WTC11 (cell line): ENCODE measurements around the gene ZBTB20. TPM values are rescaled to one million over a fixed set of nuclear protein-coding genes. Genes with fewer than 3 reads are reported as not detected.

ENCODE experiments used
- ATAC-seq: fragments of 200-7000 bp; cut with Tn5 transposase; 2 replicates; pipeline ENCODE4 v1.10.0; 2021; ENCODE audit warnings: mild to moderate bottlenecking, moderate library complexity
- CTCF ChIA-PET: fragments of 300-600 bp; sonication (Branson Sonifier 250); formaldehyde crosslinking; loops from one replicate; lab custom pipeline; 2021; ENCODE audit warnings: antibody characterized with exemption; lab: Charles Lee
- POLR2A ChIA-PET: fragments of 350-600 bp; sonication (Branson Sonifier 250); formaldehyde crosslinking; loops from one replicate; lab custom pipeline; 2021; ENCODE audit warnings: antibody characterized with exemption; lab: Charles Lee
- DNase-seq: peaks from one replicate; pipeline ENCODE4 v3.0.0; 2021; ENCODE audit warnings: low spot score
- H3K27ac Mint-ChIP-seq: 2 replicates; pipeline ENCODE4 v1.8.0; 2021; ENCODE audit warnings: mixed read lengths
- H3K27me3 Mint-ChIP-seq: 2 replicates; pipeline ENCODE4 v1.8.0; 2021; ENCODE audit warnings: low read depth, mild to moderate bottlenecking, moderate library complexity, mixed read lengths
- H3K36me3 Mint-ChIP-seq: 2 replicates; pipeline ENCODE4 v1.8.0; 2021; ENCODE audit warnings: mixed read lengths
- H3K4me1 Mint-ChIP-seq: 2 replicates; pipeline ENCODE4 v1.8.0; 2022; ENCODE audit warnings: mixed read lengths
- H3K4me3 Mint-ChIP-seq: 2 replicates; pipeline ENCODE4 v1.8.0; 2021; ENCODE audit warnings: mild to moderate bottlenecking, moderate library complexity, mixed read lengths
- H3K9me3 Mint-ChIP-seq: 2 replicates; pipeline ENCODE4 v1.8.0; 2021; ENCODE audit warnings: mixed read lengths
- CREB1 ChIP-seq: sonication (generic); formaldehyde crosslinking; IDR thresholded peaks from 2 replicates; pipeline ENCODE4 v1.8.0; 2023; ENCODE audit warnings: mild to moderate bottlenecking, missing genetic modification reagents
- E2F1 ChIP-seq: sonication (generic); formaldehyde crosslinking; IDR thresholded peaks from 2 replicates; pipeline ENCODE4 v1.8.0; 2022; ENCODE audit warnings: mild to moderate bottlenecking, missing genetic modification reagents
- FOXK1 ChIP-seq: sonication (generic); formaldehyde crosslinking; IDR thresholded peaks from 2 replicates; pipeline ENCODE4 v1.8.0; 2022; ENCODE audit warnings: mild to moderate bottlenecking, moderate library complexity, missing genetic modification reagents
- JUN ChIP-seq: sonication (generic); formaldehyde crosslinking; IDR thresholded peaks from 2 replicates; pipeline ENCODE4 v1.8.0; 2023; ENCODE audit warnings: mild to moderate bottlenecking, missing genetic modification reagents
- NFE2L1 ChIP-seq: sonication (generic); formaldehyde crosslinking; IDR thresholded peaks from 2 replicates; pipeline ENCODE4 v1.8.1; 2023; ENCODE audit warnings: missing genetic modification reagents
- RELA ChIP-seq: sonication (generic); formaldehyde crosslinking; IDR thresholded peaks from 2 replicates; pipeline ENCODE4 v1.8.1; 2022; ENCODE audit warnings: missing genetic modification reagents, mild to moderate bottlenecking, borderline replicate concordance
- SMAD4 ChIP-seq: sonication (generic); formaldehyde crosslinking; IDR thresholded peaks from 2 replicates; pipeline ENCODE4 v1.8.0; 2022; ENCODE audit warnings: mild to moderate bottlenecking, missing genetic modification reagents
- TEAD1 ChIP-seq: sonication (generic); formaldehyde crosslinking; IDR thresholded peaks from 2 replicates; pipeline ENCODE4 v1.8.0; 2022; ENCODE audit warnings: mild to moderate bottlenecking, missing genetic modification reagents
- TP53 ChIP-seq: sonication (generic); formaldehyde crosslinking; IDR thresholded peaks from 2 replicates; pipeline ENCODE4 v1.8.1; 2023; ENCODE audit warnings: mild to moderate bottlenecking, missing genetic modification reagents
- USF1 ChIP-seq: sonication (generic); formaldehyde crosslinking; IDR thresholded peaks from 2 replicates; pipeline ENCODE4 v1.8.0; 2022; ENCODE audit warnings: mild to moderate bottlenecking, missing genetic modification reagents
- ZBTB21 ChIP-seq: sonication (generic); formaldehyde crosslinking; IDR thresholded peaks from 2 replicates; pipeline ENCODE4 v1.8.1; 2023; ENCODE audit warnings: mild to moderate bottlenecking, missing genetic modification reagents, borderline replicate concordance
- ZNF121 ChIP-seq: sonication (generic); formaldehyde crosslinking; IDR thresholded peaks from 2 replicates; pipeline ENCODE4 v1.8.0; 2023; ENCODE audit warnings: missing genetic modification reagents
- ZNF232 ChIP-seq: sonication (generic); formaldehyde crosslinking; IDR thresholded peaks from 2 replicates; pipeline ENCODE4 v1.8.0; 2022; ENCODE audit warnings: mild to moderate bottlenecking, missing genetic modification reagents
- ZNF281 ChIP-seq: sonication (generic); formaldehyde crosslinking; IDR thresholded peaks from 2 replicates; pipeline ENCODE4 v1.8.0; 2023; ENCODE audit warnings: mild to moderate bottlenecking, missing genetic modification reagents
- ZNF396 ChIP-seq: fragments of 250-450 bp; sonication (Bioruptor Pico); IDR thresholded peaks from 2 replicates; pipeline ENCODE4 v1.8.0; 2021; ENCODE audit warnings: mild to moderate bottlenecking, moderate library complexity, borderline replicate concordance
- ZNF423 ChIP-seq: fragments of 250-450 bp; sonication (Bioruptor Pico); IDR thresholded peaks from 2 replicates; pipeline ENCODE4 v2.1.2; 2022; ENCODE audit warnings: mild to moderate bottlenecking, moderate library complexity
- total RNA-seq: library from RNA; stranded (reverse); gene quantifications from 3 replicates; pipeline ENCODE4 v1.2.3, GENCODE V29; 2021

The ZBTB20 gene
- total RNA-seq, 1 experiment from 2014 or later: 1.5 TPM

- no peaks in the 10 kb centered on the region for H3K36me3 Mint-ChIP-seq
- ChIA-PET CTCF (no interaction called here), POLR2A (no interaction called here)
- H3K9me3 Mint-ChIP-seq: peaks cover 15% of the 10 kb centered on the region
- no peak for ATAC-seq
- H3K27ac Mint-ChIP-seq: no peak overlapping the region
- no peak for TF ChIP-seq FOXK1
- H3K27me3 Mint-ChIP-seq: no peaks in the 10 kb centered on the region
- no peaks in the 10 kb centered on the region for H3K4me1 Mint-ChIP-seq
- no peak for DNase-seq
- H3K4me3 Mint-ChIP-seq: no peak overlapping the region
These were observed 127.2 kb downstream of the ZBTB20 start for GRCh38 chr3:115019900-115020299.

- Mint-ChIP-seq H3K36me3 (no peaks in the 10 kb centered on the region), H3K4me3 (no peak overlapping the region), H3K9me3 (peaks cover 15% of the 10 kb centered on the region), H3K4me1 (no peaks in the 10 kb centered on the region), H3K27ac (no peak overlapping the region), H3K27me3 (no peaks in the 10 kb centered on the region)
- TF ChIP-seq ZNF281: no peak
- ATAC-seq (no peak), DNase-seq (no peak)
- ChIA-PET CTCF (no interaction called here), POLR2A (no interaction called here)
These were observed 128.4 kb downstream of the ZBTB20 start for GRCh38 chr3:115018694-115019093.

- TF ChIP-seq JUN (CRISPR knock-in tag) (no peak), USF1 (CRISPR knock-in tag) (no peak), ZNF423 (CRISPR knock-in tag) (no peak), ZNF396 (no peak), TEAD1 (CRISPR knock-in tag) (no peak), ZNF121 (CRISPR knock-in tag) (no peak), TP53 (CRISPR knock-in tag) (no peak), ZBTB21 (CRISPR knock-in tag) (no peak), CREB1 (no peak), ZNF232 (no peak), SMAD4 (CRISPR knock-in tag) (no peak), NFE2L1 (CRISPR knock-in tag) (no peak)
- CTCF ChIA-PET: no interaction called here
These were observed 139.1 kb downstream of the ZBTB20 start for GRCh38 chr3:115007966-115008365.

GRCh38 chr3:115004201-115005140, 142.6 kb downstream of the ZBTB20 start:
- CTCF ChIA-PET: no interaction called here

More at GRCh38 chr3:115007966-115008365, 139.1 kb downstream of the ZBTB20 start:
- H3K36me3 Mint-ChIP-seq: no peaks in the 10 kb centered on the region
- no peak for DNase-seq
- no peaks in the 10 kb centered on the region; the same call in 1 of the 2 replicates for H3K27me3 Mint-ChIP-seq
- ATAC-seq: no peak
- no peak overlapping the region for H3K27ac Mint-ChIP-seq
- POLR2A ChIA-PET: no interaction called here
- H3K9me3 Mint-ChIP-seq: peaks cover 6% of the 10 kb centered on the region
- no peaks in the 10 kb centered on the region for H3K4me1 Mint-ChIP-seq
- no peak overlapping the region for H3K4me3 Mint-ChIP-seq

More at GRCh38 chr3:115004201-115005140, 142.6 kb downstream of the ZBTB20 start:
- no peak for DNase-seq
- ATAC-seq: no peak
- no peak overlapping the region for H3K4me3 Mint-ChIP-seq
- H3K27ac Mint-ChIP-seq: no peak overlapping the region
- H3K36me3 Mint-ChIP-seq: no peaks in the 10 kb centered on the region
- TF ChIP-seq E2F1 (CRISPR knock-in tag): no peak
- no peak for TF ChIP-seq RELA (CRISPR knock-in tag)
- H3K9me3 Mint-ChIP-seq: no peaks in the 10 kb centered on the region
- H3K27me3 Mint-ChIP-seq: no peaks in the 10 kb centered on the region
- POLR2A ChIA-PET: no interaction called here
- H3K4me1 Mint-ChIP-seq: no peaks in the 10 kb centered on the region
